GM19324 (cell line): Measurements from ENCODE around the gene MMGT1.
"Not testable (repeated sequence)": the region's sequence is repeated elsewhere in the genome, so short reads cannot be mapped to it uniquely, and the experiment has no call there.

Source experiments
- ATAC-seq: cut with Tn5 transposase; IDR thresholded peaks from one replicate; pipeline ENCODE4 v1.9.1; 2021; ENCODE audit warnings: mild to moderate bottlenecking, moderate library complexity; ENCODE audit not compliant: unreplicated experiment, low FRiP score

The MMGT1 gene

DNA sequence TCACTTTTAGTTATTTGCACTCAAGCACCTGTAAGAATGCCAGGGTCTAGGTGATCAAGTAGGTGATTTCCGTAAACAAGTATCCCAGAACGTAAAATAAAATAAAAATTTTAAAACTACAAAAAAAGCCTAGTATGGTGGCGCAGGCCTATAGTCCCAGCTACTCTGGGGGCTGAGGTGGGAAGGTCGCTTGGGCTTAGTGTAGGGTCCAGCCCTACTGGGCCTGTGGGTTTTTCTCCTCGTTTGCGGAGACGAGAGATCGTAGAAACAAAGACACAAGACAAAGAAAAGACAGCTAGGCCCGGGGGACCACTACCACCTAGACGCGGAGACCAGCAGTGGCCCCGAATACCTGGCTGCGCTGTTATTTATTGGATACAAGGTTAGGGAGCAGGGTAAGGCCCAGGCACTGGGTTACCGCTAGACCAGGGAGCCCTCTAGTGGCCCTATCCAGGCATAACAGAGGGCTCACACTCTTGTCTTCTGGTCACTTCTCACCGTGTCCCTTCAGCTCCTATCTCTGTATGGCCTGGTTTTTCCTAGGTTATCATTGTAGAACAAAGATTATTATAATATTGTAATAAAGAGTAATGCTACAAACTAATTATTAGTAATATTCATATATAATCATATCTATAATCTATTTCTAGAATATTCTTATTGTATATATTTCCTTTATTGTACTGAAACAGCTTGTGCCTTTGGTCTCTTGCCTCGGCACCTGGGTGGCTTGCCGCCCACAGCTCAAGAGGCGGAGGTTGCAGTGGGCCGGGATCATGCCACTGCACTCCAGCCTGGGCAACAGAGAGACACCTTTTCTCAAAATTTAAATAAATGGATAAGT is 41.9 kb downstream of the MMGT1 start:
- ATAC-seq, result no peak

GRCh38 chrX:135927897-135928296 is 45.9 kb downstream of the MMGT1 start:
- no peak for ATAC-seq

DNA sequence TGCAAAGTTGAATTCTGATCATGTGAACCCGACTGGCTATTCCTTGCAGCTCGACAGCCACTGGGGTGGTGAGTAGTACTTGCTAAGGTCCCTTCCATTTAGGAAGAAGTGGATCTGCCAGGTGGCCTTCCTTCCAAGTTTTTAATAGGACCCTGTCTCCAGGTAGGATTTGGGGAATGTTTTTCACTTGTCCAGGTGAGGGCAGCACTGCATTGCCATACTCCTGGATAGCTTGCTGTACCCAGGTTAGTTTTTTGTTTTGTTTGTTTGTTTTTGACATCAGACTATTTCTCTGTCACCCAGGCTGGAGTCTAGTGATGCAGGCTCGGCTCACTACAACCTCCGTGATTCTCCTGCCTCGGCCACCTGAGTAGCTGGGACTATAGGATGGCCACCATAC is 50.4 kb downstream of the MMGT1 start:
- no peak for ATAC-seq

DNA sequence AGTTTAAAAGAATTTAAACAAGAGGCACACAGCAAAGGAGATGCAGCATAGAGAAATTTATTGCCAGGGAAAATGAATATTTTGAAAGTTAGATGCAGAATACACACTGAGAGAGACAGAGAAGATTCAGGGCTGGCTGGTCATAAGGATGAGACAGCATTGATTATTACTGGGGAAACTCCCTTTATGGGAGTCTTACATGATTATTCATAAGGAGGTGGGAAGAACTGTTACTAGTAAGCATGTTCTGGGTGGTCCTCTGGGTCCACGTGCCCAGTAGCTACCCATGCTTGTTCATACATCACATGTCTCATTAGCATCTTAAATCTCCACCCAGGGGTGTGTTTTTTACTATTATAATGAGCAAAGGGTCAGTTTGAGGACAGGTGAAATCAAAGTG is 53.3 kb downstream of the MMGT1 start:
- ATAC-seq, result not testable (repeated sequence)

DNA sequence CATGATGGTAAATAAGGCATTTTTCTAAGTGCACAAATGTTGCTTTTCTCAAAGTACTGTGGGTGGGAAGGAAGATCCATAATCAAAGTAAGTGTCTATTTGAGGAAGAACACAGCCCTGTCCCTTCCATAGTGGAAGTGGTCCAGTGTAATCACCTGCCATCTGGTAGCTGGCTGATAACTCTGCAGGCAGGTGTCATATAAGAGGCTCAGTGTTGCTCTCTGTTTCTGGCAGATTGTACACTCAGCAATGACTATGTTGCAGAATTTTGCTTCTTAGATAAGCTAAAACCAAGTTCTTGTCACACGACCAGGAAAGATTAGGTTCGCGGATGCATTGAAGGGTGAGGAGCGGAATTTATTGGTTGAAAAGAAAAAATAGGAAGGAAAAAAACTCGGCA is 59.4 kb downstream of the MMGT1 start:
- ATAC-seq, result no peak
